HG03095 (cell line): ENCODE results near the gene ZNF219.

Experiments used
- ATAC-seq: cut with Tn5 transposase; IDR thresholded peaks from one replicate; pipeline ENCODE4 v1.9.1; 2021; ENCODE audit warnings: moderate library complexity; ENCODE audit not compliant: unreplicated experiment

Gene ZNF219

DNA sequence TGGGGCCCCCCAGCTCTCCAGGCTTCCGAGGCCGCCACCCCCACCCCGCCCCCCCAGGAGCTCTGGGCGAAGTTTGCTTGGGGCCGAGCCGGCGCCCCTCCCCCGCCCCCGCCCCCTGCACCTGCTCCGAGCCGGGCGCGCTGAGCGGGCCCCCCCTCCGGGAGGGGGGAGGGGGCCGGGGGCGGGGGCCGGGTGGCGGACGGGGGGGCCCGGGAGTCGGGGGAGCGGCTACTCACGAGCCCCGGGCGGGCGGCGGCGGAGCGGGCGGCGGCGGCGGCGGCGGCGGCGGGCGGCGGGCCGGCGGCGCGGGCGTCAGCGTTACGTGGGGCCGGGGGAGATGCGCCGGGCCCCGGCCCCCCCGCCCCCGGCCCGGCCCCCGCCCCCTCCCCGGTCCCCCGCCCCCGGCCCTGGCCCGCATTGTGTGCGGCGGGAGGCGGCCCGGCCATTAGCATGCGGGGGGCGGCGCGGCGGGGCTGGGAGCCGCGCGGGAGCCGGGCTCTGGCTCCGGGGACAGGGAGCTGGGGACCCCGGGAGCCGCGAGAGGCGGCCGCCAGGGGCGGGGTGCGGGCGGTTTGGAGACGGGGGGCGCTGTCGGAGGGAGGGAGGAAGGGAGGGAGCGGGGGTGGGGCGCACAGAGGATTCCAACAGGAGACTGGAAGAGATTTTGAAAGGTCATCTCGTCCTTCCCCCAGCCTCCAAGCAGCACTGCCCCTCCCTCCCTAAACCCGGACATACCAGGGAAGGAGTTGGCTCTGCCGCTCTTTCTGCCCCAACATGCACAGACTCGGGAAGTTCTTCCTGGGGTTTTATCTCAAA is at the start of gene ZNF219:
ZNF219 (minus strand) TSS at position 580 of the 816 bp plus-strand sequence. CDS start 5,064 bp downstream, outside the sequence.
- no peak for ATAC-seq

DNA sequence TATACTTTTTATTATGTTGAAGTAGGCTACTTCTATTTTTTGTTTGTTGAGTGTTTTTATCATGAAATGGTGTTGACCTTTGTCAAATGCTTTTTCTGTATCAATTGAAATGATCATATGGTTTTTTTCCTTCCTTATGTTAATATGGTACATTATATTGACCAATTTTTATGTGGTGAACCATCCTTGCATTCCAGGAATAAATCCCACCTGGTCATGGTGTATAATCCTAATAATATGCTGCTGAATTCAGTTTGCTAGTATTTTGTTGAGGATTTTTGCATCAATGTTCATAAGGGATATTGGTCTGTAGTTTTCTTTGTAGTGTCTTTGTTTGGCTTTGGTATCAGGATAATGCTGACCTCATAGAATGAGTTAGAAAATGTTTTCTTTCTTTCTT is 47.0 kb upstream of the ZNF219 start:
- no peak for ATAC-seq

DNA sequence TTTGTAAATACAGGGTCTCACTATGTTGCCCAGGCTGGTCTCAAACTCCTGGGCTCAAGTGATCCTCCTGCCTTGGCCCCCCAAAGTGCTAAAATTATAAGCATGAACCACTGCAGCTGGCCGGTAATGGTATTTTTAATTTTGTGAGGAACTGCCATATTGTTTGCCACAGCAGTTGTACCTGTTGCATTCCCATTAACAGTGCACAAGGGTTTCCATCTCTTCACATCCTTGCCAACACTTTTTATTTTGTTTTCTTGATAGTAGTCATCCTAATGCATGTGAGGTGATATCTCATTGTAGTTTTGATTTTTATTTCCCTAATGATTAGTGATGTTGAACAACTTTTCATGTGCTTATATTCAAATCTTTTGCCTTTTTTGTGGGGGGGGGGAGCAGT is 43.9 kb upstream of the ZNF219 start:
- no peak for ATAC-seq

DNA sequence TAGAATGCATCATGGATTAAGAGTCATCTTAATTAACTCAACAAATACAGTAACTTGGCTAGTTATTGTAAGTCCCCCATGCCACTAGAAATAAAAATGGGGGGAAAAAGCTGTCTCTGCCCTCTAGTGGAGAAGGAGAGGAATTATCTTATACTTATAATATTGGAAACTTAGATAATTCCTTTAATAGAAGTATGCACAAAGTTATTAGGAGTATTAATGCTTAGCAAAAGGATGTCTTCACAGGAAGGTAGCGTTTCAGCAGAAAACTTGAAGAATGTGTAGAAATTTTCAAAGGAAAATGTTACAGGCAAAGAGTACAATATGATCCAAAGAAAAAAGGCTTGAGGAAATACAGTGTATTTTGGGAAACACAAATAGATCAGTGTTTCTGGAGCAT is 37.6 kb upstream of the ZNF219 start:
- no peak for ATAC-seq

DNA sequence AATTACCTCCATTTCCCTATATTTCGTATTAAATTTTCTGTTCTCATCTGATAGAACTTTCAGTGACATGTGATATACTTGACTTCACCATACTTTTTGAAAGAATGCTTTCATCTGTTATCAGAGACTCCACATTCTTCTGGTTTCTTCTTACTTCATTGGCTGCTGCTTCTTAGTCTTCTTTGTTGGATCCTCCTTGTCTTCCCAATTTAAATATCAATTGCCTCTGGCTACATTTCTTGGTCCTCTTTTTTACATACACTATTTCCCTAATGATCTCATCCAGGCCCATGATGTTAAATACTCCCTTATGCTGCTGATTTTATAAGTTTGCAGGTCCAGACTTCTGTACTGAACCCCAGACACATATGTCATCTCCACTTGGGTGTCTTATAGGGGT is 35.4 kb upstream of the ZNF219 start:
- no peak for ATAC-seq

DNA sequence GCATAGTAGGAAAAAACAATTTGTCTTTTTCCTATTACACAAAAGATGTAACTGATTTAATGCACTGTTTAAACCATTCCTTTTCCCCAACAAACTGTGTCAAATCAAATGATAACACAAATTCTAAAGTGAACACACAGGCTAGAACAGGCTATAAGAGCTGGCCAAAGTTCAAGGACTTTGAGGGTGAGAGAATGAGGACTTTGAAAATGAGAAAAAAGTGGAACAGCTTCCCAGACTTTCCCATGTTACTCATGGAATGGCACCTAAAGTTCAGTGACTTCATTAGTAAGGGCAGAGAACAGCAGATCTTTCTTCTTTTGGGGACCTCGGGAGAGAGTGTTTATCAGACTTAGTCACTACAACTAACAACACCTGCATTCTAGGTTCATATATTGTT is 25.0 kb upstream of the ZNF219 start:
- ATAC-seq, result no peak

DNA sequence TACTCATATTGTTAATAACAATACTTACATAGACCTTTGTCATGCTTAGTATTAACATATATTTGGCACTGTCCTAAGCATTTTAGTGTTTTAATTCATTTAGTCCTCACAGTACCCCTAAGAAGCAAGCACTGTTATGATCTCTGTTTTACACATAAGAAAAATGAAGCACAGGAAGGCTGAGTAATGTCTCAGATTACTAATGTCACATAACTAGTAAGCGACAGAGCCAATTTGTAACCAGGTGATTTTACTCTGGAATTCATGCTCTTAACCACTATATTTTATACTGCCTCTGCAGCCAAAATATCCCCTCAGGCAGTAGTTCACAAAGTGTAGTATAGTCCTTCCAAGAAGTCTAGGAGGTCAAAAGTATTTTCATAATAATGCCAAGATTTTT is 22.7 kb upstream of the ZNF219 start:
- no peak for ATAC-seq

DNA sequence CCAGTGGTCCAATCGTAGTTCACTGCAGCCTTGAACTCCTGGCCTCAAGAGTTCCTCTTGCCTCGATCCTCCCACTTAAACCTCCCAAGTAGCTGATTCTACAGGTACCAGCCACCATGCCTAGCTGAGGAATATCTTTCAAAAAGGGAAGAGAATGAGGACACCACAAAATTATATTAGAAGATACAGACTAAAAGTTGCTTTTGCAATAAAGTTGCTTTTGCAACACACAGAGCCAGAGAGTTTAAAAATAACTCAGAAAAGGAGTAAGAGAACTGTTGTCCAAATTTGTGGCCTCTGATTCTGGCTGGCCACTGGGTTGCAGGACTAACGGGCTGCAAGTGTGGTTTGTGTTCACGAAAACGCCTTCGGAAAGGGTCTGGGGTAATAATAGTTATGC is 22.2 kb upstream of the ZNF219 start:
- no peak for ATAC-seq

DNA sequence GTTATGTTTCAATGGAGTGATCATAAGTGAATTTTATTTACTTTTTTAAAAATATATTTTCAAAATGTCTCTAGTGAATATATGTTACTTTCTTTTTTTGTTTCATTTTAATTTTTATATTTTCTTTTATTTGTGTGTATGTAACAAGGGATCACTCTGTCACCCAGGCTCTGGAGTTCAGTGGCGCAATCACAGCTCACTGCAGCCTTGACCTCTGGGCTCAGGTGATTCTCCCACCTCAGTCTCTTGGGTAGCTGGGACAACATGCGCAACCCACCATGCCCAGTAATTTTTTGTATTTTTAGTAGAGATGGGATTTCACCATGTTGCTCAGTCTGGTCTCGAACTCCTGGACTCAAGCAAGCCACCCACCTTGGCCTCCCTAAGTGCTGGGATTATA is 20.5 kb upstream of the ZNF219 start:
- no peak for ATAC-seq

DNA sequence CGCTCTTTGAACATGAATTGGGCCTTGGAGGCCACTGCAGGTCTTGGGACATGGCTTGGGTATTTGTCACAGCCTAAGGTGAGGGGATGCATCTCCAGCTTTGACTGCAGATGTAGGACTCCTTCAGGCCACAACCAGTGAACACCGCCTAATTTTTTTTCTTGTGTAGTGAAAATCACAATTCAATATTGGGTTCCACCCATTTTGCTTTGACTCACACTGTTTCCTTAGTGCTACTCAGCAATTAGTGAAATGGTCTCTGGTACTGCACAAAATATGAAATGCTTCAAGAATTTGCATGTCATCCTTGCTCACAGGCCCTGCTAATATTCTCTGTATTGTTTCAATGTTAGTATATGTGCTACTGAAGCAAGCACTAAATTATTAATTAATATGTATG is 14.9 kb upstream of the ZNF219 start:
- ATAC-seq, result no peak

DNA sequence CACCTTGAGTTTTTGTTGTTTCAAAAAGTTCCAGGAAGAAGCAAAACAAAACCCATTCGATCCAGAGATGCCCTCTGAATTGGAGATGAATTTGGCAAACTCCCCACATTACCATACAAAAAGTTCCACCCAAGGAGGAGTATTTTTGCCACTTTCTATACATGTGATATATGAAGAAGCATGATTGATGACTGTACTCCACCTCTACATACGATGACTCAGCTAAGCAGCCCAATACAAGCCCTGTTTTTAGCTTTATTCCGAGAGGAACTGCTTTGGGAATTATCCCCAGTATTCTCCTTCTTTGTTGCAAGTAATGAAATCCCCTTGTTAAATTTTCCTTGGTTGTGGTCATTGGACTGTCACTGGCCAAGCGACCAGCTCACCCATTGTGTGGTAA is 13.8 kb upstream of the ZNF219 start:
- ATAC-seq, result no peak

DNA sequence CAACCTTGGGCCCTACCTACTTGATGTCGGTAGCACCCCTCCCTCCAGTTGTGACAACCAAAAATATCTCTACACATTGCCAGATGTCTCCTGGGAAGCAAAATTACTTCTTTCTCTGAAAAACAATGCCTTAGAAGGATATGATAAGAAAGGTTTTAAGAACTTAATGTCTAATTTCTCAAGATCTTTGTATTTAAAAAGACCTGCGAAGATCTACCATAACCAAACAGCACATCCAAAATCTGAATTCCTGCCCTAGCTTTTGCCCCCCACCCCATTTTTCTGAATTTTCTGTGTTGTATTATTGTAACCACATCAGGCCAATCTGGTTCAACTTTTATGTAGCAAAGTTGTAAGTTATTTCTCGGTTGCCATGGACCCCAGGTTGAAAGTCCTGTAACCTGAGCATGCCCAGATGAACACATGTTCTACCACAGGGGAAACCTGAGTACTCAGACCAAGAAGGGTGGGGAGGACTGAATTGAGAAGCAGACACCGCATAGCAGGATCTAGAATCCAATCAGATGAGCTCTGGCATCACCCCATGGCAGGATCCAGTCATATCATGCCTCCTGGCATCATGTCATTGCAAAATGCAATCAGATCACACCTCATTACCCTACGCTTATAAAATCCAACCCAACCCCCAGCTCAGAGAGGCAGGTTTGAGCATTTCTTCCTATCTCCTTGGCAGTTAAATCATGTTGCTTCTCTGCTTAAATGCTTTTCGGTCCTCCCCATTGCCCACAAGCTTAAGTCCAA is 11.1 kb upstream of the ZNF219 start:
- peak; percentile 52 for ATAC-seq

DNA sequence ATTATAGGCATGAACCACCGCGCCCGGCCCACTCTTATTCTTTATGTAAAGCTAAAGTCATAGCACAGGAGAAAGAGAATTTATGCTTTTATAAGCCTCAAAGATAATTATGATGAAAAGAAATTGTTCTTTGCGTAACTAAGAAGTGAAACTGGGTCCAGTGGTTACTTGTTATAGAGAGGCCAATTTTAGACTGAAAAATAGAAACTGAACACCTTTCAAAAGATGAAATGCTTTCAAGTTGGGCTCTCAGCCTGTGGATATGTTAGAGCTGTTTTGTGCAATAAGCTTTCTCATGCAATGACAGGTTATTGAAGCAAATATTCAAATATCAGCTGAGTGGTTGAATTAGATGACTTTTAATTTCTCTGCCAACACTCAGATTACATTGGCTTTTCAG is 10.3 kb upstream of the ZNF219 start:
- no peak for ATAC-seq

DNA sequence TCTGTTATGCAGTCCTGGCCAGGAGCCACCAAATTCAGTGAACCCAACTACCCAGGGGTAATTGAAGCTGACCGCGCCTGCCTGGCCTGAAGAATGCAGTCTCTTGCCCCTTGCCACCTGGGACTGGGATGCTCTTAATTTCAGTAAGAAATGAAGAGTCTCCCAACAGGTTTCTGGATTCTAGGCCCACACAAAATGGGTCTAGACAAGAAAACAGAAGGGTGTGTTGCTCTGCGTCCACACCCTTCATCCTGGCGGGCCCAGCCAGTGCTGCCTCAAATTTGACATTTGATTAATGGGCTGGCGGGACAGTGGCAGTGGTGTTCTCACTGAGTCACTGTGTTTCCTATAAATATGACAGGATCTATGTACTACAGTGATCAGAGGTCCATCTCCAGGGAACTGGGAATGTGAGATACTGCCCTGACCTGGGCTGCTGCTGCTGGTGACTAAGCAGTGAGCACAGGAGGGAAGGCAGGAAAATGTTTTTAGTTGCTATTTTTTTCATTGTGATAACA is 8.9 kb upstream of the ZNF219 start:
- no peak for ATAC-seq

DNA sequence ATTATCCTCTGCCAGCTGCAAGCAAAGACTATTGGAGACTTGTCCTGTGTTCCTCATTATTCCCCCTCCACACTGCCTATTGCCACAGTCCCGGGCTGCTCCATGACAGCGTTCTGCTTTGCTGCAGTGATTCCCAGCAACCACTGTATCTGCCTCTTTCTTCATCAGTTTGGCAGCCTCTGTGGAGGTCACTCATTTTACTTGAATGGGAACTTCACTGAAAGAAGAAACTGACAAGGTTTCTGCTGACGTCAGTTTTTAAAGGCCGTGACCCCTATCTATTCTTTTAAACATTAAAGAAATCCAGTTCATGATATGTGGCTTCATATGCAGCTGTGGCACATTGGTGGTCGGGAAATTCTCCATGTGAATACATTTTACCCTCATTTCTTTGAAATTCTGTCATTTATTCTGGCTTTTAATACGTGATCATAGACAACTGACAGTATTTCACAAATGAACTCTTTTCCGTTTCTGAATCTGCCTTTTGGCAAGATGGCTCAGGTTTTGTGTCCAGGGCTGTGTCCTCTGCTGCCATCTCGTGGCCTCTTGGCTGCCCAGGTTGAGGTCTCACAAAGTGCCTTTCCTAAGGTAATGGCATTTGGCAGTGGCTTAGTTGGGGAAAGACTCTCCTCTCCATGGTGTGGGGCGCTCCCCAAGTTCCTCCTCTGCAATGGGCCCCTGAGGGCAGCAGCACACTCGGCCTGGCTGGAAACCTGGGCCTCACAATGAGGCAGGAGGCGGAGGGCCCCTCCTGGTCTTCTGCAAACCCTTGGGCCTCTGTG is 8.2 kb upstream of the ZNF219 start:
- no peak for ATAC-seq

DNA sequence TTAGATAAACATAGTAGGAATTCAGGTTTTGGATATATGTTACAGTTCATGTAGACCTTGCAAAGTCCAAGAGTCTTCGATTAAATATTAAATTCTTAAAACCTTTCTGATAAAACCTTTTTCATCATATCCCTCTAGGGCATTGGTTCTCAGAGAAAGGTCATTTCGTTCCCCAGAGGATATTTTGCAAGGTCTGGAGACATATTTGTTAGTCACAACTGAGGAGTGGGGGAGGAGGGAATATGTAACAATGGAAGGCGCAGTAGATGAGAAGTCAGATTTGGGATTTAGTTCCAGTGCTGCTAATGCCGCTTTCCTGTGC is 7.7 kb upstream of the ZNF219 start:
- no peak for ATAC-seq

DNA sequence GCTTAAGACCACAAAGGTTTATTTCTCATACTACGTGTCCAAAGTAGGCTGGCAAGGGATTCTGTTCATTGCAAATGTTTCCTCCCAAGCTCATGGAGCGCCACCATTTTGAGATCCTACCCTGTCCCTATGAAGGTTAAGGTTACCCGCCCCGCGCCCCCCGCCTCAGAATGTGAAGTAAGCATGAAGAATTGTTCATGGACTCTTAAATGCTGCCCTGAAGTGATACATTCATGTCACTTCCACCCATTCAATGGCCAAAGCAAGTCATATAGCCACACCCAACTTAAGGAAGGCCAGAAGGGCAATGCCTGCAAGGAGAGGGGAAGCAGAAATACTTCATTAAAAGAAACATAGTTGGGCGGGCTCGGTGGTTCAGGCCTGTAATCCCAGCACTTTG is 6.6 kb upstream of the ZNF219 start:
- ATAC-seq, result no peak

DNA sequence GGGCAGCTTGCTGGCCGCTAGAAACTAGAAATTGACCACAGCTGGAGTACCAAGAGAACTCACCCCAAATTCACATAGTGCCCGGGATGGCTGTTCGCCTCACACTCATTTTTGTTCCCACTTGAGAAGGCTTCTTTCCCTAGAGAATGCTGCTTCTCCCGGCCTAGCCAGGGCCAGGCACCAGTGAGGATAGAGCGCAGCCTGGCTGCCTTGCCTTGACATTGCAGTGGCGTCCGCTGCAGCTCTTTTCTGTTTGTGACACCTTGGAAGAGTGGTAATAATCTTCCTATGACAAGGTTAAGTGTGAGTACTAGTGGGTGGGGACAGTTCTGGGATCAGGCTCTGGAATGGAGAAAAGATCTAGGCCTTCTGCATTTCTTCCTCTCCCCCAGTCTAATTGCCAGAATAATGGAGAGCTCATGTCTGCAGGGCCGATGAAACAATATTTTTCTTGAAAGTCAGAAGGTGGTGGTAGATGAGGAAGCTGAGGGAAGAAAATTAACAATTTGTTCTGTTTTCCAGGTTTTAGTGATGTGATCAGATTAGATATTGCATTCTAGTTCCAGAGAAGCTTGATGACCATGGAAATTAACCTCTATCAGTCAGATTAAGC is 6.1 kb upstream of the ZNF219 start:
- ATAC-seq, result peak; percentile 39

DNA sequence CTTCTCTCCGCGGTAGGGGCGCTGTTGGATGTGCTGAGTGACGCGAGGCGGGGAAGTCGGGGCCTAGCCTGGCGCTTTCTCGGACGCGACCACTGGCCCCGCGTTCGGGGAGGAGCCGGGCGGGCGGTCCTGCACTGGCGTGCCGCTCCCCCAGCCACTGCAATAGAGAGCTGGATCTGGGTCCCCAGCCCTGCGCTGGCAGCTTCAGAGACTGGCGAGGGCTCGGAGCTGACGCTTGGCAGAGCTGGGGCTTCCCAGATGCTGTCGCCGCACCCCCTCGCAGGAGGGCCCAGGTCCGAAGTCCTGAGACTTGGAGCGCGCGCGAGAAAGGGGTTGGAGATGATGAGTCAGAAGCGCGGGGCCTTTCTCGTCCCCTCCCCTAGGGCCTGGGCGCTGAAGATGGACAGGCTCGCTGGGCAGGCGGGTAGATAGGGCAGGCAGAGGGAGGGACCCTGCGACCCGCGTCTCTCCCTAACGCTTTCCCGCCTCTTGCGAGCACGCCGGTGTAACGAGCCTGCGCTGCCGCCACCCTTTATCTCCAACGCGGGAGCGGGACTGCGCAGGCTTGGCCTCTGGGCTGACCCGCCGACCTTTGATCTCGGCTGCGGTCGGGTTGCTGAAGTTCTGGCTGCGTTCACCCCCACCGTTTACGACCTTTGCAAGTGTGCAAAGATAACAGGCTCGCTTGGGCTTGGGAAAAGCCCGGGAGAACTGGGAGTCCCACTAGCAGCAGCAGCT is 5.4 kb upstream of the ZNF219 start:
- ATAC-seq, result peak; percentile 88

DNA sequence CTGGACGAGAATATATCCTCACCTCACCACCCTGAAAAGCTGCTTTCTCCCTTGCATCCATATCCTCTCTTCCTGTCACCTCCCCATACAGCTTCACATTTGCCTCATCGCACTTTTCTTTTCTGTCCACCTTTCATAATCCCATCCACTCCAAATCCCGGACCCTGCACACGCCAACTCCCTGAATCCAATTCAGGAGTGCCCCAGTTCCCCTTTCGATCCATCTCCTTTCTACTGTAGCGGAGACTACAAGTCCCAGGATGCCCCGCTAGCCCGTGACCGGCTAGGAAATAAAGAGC is 4.9 kb upstream of the ZNF219 start:
- ATAC-seq, result no peak
